Kidney (tissue), 14 donors: ENCODE measurements around the gene CD8A. TPM values are rescaled to one million over a fixed set of nuclear protein-coding genes. Genes with fewer than 3 reads are reported as not detected.

Source experiments
- DNase-seq, 5 donors: peaks; one replicate each; pipeline ENCODE4 v3.0.0-alpha.2; 2013 to 2020
- FAIRE-seq: peaks from 2 replicates; lab custom pipeline; 2012; peaks lifted over from hg19 to GRCh38; lab: Jason Lieb, UNC
- H3K27ac ChIP-seq, 2 donors: one replicate each; pipeline ENCODE4 v1.7.0; 2013; ENCODE audit warnings: low read depth in 2 of 2, low read length in 2 of 2, inconsistent platforms in 1 of 2
- H3K27me3 ChIP-seq: one replicate; pipeline ENCODE4 v1.7.1; 2013; ENCODE audit warnings: low read length, inconsistent platforms; ENCODE audit not compliant: control insufficient read depth, insufficient read depth
- H3K36me3 ChIP-seq, 3 donors: one replicate each; pipeline versions ENCODE4 v1.7.0 to v1.7.1; 2013; ENCODE audit warnings: low read length in 3 of 3, control low read depth in 1 of 3, inconsistent platforms in 1 of 3; ENCODE audit not compliant: insufficient read depth in 3 of 3, control insufficient read depth in 2 of 3
- H3K4me1 ChIP-seq, 3 donors: one replicate each; pipeline versions ENCODE4 v1.7.0 to v1.7.1; 2013; ENCODE audit warnings: low read length in 3 of 3, inconsistent platforms in 1 of 3, low read depth in 1 of 3; ENCODE audit not compliant: control insufficient read depth in 2 of 3, insufficient read depth in 2 of 3
- H3K4me3 ChIP-seq, 3 donors: one replicate each; pipeline versions ENCODE4 v1.7.0 to v1.8.1; 2013; ENCODE audit warnings: low read length in 3 of 3, control low read depth in 1 of 3, inconsistent platforms in 1 of 3
- H3K9ac ChIP-seq, 3 donors: one replicate each; pipeline versions ENCODE4 v1.7.0 to v1.7.1; 2013; ENCODE audit warnings: low read length in 3 of 3, control low read depth in 1 of 3, inconsistent platforms in 1 of 3
- H3K9me3 ChIP-seq, 3 donors: one replicate each; pipeline versions ENCODE4 v1.7.0 to v1.7.1; 2013; ENCODE audit warnings: low read length in 3 of 3, control low read depth in 1 of 3, inconsistent platforms in 1 of 3; ENCODE audit not compliant: control insufficient read depth in 2 of 3, insufficient read depth in 1 of 3
- CTCF ChIP-seq: IDR thresholded peaks from 3 replicates; pipeline ENCODE4 v1.5.1; 2012; ENCODE audit warnings: mild to moderate bottlenecking, moderate library complexity, borderline replicate concordance; ENCODE audit not compliant: insufficient read depth; ENCODE audit errors: extremely low read depth
- intact Hi-C: fragments of 100-400 bp; cut with DNase I; formaldehyde crosslinking; loops from one replicate; pipeline ENCODE4 v1.11.1; 2022
- polyA plus RNA-seq: library from polyadenylated mRNA; stranded (reverse); fragments of 350-450 nt; fragmentation: Illumina TruSeq; extraction: RNeasy Lipid Tissue Mini Kit (QIAGEN cat#74804); gene quantifications from one replicate; pipeline ENCODE4 v1.2.3, GENCODE V29; 2014; ENCODE audit warnings: low read depth, low replicate concordance; ENCODE audit not compliant: insufficient read depth
- total RNA-seq: library from RNA; stranded (reverse); fragmentation: NEBNext Ultra II Directional; extraction: Animal tissue kit (Norgen Biotek cat#: 25700); gene quantifications from one replicate; pipeline ENCODE4 v1.2.1, GENCODE V29; 2021
- donor health status: control.
- donor health status: control.
- donor health status: control.
- donor health status: control.
- donor health status: control.
- donor health status: DM: yes; HTN: yes; CAD: no.
- donor health status: Normal renal cell carcinoma (clear cell type).

Gene CD8A
- total and polyA plus RNA-seq, 2 donors from 2014 or later: 0.65 to 5.9 TPM

- Histone ChIP-seq H3K4me1 (peaks cover 0 to 5% (median 0%) of the 10 kb centered on the region in 3 donors), H3K27me3 (peaks cover 34% of the 10 kb centered on the region), H3K4me3 (no peak overlapping the region), H3K9me3 (no peaks in the 10 kb centered on the region), H3K9ac (no peak overlapping the region), H3K27ac (no peak overlapping the region), H3K36me3 (no peaks in the 10 kb centered on the region)
- no peak for TF ChIP-seq CTCF
- DNase-seq (peak in 2 of 5 donors; percentile 13 to 47), FAIRE-seq (no peak)
- intact Hi-C loops: no loop called here
Measured at GRCh38 chr2:86789687-86790133, 1.0 kb downstream of the CD8A start.

DNA sequence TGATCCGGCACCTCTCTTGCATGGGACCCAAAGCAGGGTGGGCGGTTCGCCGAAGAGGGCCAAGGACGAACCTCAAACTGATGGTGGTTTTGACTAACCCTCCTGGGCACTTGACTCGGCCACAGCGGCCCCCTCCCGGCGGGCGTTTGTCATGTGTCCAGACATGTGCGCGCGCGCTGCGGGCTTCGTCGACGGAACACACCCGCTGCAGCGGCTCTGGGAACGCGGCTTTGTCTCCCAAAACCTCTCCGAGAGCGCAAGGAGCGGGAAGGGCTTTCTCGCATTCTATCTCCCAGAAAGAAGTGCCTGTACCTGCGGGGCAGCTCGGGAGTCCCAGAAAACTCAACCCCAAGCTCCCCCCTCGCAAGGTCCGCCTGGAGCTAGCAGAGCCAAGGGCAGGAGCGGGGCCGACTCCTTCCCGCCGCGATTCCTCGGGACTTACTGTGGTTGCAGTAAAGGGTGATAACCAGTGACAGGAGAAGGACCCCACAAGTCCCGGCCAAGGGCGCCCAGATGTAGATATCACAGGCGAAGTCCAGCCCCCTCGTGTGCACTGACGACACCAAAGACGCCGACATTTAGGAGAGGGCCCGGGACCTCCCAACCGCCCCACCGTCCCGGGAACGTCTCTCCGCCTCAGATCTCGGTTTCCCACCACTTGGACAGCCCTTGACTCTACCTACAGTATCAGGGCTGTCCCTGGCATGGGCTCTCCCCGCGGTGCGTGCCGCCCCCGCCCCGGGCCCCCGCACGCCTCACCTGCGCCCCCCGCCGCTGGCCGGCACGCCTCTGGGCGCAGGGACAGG is 1.6 kb downstream of the CD8A start:
- H3K4me3 ChIP-seq: no peak overlapping the region
- peak; percentile 30 to 75 (median 42) for DNase-seq
- no peak overlapping the region for H3K9ac ChIP-seq
- no peak for FAIRE-seq
- H3K36me3 ChIP-seq: no peaks in the 10 kb centered on the region
- H3K9me3 ChIP-seq: no peaks in the 10 kb centered on the region
- peaks cover 34% of the 10 kb centered on the region for H3K27me3 ChIP-seq
- peaks cover 0 to 5% (median 0%) of the 10 kb centered on the region in 3 donors for H3K4me1 ChIP-seq
- no peak for TF ChIP-seq CTCF
- no peak overlapping the region for H3K27ac ChIP-seq
- intact Hi-C loops: no loop called here

DNA sequence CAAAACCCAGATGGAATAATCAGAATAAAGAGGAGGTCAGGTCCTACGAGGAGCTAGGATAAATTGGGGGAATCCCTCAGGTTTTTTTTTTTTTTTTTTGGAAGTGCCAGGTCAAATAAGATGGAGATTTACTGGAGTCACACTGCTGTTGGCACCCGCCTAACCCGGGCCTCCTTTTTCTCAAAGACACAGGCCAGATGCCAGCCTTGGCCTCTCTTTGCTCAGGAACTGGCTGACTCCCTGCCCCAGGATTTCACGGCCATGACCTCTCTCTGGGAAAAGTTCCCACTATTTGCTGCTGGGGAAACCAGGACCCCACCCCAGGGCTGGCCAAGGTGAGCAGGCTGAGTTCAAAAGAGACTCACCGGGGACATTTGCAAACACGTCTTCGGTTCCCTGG is 2.5 kb downstream of the CD8A start:
- FAIRE-seq (no peak), DNase-seq (no peak)
- no peaks in the 10 kb centered on the region for H3K36me3 ChIP-seq

More for the DNA sequence above, 2.5 kb downstream of the CD8A start:
- Histone ChIP-seq H3K9ac (no peak overlapping the region), H3K4me1 (peaks cover 0 to 5% (median 0%) of the 10 kb centered on the region in 3 donors), H3K9me3 (no peaks in the 10 kb centered on the region), H3K4me3 (no peak overlapping the region), H3K27ac (no peak overlapping the region), H3K27me3 (peaks cover 31% of the 10 kb centered on the region)
- TF ChIP-seq CTCF: no peak
- intact Hi-C loops: no loop called here
